CD4-positive, CD25-positive, alpha-beta regulatory T cell (primary cell): ENCODE data around the gene BANP. TPM values are rescaled to one million over a fixed set of nuclear protein-coding genes. Genes with fewer than 3 reads are reported as not detected.

Experiments used
- ATAC-seq, 2 donors: fragments of 150-1000 bp; cut with Tn5 transposase; one replicate each; pipeline ENCODE4 v1.10.0; 2021; ENCODE audit warnings: low read depth in 2 of 2, moderate number of reproducible peaks in 2 of 2, moderate library complexity in 1 of 2
- DNase-seq, 3 donors: peaks; one replicate each; pipeline versions ENCODE4 v3.0.0 to v3.0.0-alpha.2; 2012 to 2022; ENCODE audit warnings: mixed read lengths in 1 of 3
- H3K27ac ChIP-seq: one replicate; pipeline ENCODE4 v1.7.0; 2013; ENCODE audit warnings: mild to moderate bottlenecking, low read length; ENCODE audit not compliant: insufficient read depth, poor library complexity, severe bottlenecking
- H3K27me3 ChIP-seq: one replicate; pipeline ENCODE4 v1.7.0; 2013; ENCODE audit warnings: low read length; ENCODE audit not compliant: control insufficient read depth, insufficient read depth
- H3K36me3 ChIP-seq: one replicate; pipeline ENCODE4 v1.7.0; 2013; ENCODE audit warnings: mild to moderate bottlenecking, low read length, moderate library complexity; ENCODE audit not compliant: control insufficient read depth, insufficient read depth
- H3K4me1 ChIP-seq: 2 replicates; pipeline ENCODE4 v1.7.0; 2013; ENCODE audit warnings: mild to moderate bottlenecking, low read length; ENCODE audit not compliant: insufficient read depth, control insufficient read depth, poor library complexity, severe bottlenecking
- H3K4me3 ChIP-seq: one replicate; pipeline ENCODE4 v1.7.0; 2013; ENCODE audit warnings: low read depth, mild to moderate bottlenecking, low read length, moderate library complexity
- H3K9me3 ChIP-seq, 2 experiments: 1 replicate in 1 of 2; 2 replicates in 1 of 2; pipeline ENCODE4 v1.7.0; 2013; ENCODE audit warnings: low read length in 2 of 2, mild to moderate bottlenecking in 1 of 2, moderate library complexity in 1 of 2; ENCODE audit not compliant: control insufficient read depth in 2 of 2
- H3K27ac Mint-ChIP-seq, 3 donors: one replicate each; pipeline ENCODE4 v1.8.0; 2020 to 2022; ENCODE audit warnings: mild to moderate bottlenecking in 3 of 3, mixed read lengths in 3 of 3, moderate library complexity in 2 of 3
- H3K27me3 Mint-ChIP-seq: one replicate; pipeline ENCODE4 v1.8.0; 2022; ENCODE audit warnings: mild to moderate bottlenecking, mixed read lengths
- H3K36me3 Mint-ChIP-seq: one replicate; pipeline ENCODE4 v1.8.0; 2020; ENCODE audit warnings: mixed read lengths
- H3K4me1 Mint-ChIP-seq, 4 donors: one replicate each; pipeline ENCODE4 v1.8.0; 2020 to 2022; ENCODE audit warnings: mixed read lengths in 4 of 4, mild to moderate bottlenecking in 1 of 4
- H3K4me3 Mint-ChIP-seq, 4 donors: one replicate each; pipeline ENCODE4 v1.8.0; 2020 to 2022; ENCODE audit warnings: mild to moderate bottlenecking in 4 of 4, mixed read lengths in 4 of 4, moderate library complexity in 3 of 4
- H3K9me3 Mint-ChIP-seq, 7 donors: one replicate each; pipeline ENCODE4 v1.8.0; 2020 to 2022; ENCODE audit warnings: mixed read lengths in 7 of 7, mild to moderate bottlenecking in 3 of 7, moderate library complexity in 2 of 7
- polyA plus RNA-seq, 4 donors: library from polyadenylated mRNA; unstranded; fragments of 300-500 nt; fragmentation: Illumina TruSeq; gene quantifications; one replicate each; pipeline ENCODE4 v1.2.3, GENCODE V29; 2021
- total RNA-seq: library from RNA; stranded (reverse); gene quantifications from one replicate; pipeline ENCODE4 v1.2.3, GENCODE V29; 2022

BANP gene
- total and polyA plus RNA-seq, 5 donors from 2014 or later: 20.4 to 114 (median 26.6) TPM

DNA sequence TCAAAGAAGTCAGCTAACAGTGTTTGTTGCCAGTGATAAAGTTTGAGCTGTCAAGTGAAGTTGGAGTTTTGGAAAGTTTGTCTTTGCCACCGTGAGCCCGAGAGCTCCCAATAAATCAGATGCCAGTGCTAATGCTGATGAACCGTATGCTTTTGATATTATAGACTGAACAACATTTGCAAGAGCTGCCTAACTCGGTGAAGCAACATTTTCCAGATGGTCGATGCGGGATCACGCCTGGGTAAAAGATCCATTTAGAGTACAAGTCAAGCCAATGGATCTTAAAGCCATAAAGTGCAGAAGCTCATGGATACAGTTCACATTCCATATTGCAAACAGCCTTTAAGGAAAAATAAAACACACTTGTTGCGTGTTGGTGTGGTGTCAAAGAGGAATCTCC, 9.6 kb downstream of the BANP start:
- Histone ChIP-seq H3K4me1 (peaks cover 72% of the 10 kb centered on the region), H3K27ac (peak overlapping the region; percentile 39), H3K36me3 (peaks cover 4% of the 10 kb centered on the region), H3K27me3 (no peaks in the 10 kb centered on the region), H3K9me3 (no peaks in the 10 kb centered on the region), H3K4me3 (no peak overlapping the region)
- H3K4me1 Mint-ChIP-seq: peaks cover 32 to 95% (median 74%) of the 10 kb centered on the region in 4 donors
- peak overlapping the region in 2 of 3 donors; percentile 93 to 99 for H3K27ac Mint-ChIP-seq
- ATAC-seq (no peak), DNase-seq (no peak)
- no peaks in the 10 kb centered on the region for H3K9me3 Mint-ChIP-seq
- H3K27me3 Mint-ChIP-seq: no peaks in the 10 kb centered on the region
- peaks cover 13% of the 10 kb centered on the region for H3K36me3 Mint-ChIP-seq
- H3K4me3 Mint-ChIP-seq: peak overlapping the region; percentile 53 to 76 (median 62)

DNA sequence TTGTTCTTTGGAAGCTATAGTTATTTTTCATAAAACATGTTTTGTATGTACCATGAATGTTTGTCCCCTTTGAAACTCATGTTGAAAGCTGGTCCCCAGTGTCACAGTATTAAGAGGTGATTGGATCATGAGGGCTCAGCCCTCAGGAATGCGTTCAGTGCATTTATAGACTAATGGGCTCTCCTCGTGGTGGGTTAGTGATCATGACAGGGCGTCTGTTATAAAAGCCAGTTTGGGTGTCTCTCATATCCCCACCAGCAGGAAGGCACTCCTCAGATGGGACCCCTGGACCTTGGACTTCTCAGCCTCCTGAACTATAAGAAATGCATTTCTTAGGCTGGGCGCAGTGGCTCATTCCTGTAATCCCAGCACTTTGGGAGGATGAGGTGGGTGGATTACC, 10.4 kb downstream of the BANP start:
- Histone ChIP-seq H3K4me3 (no peak overlapping the region), H3K9me3 (no peaks in the 10 kb centered on the region), H3K4me1 (peaks cover 70% of the 10 kb centered on the region), H3K27ac (no peak overlapping the region), H3K27me3 (no peaks in the 10 kb centered on the region), H3K36me3 (peaks cover 4% of the 10 kb centered on the region)
- DNase-seq (no peak), ATAC-seq (no peak)
- Mint-ChIP-seq H3K36me3 (peaks cover 13% of the 10 kb centered on the region), H3K27me3 (no peaks in the 10 kb centered on the region), H3K27ac (peak overlapping the region in 1 of 3 donors; percentile 69), H3K4me3 (peak overlapping the region in 3 of 4 donors; percentile 39 to 79 (median 76)), H3K9me3 (no peaks in the 10 kb centered on the region), H3K4me1 (peaks cover 28 to 95% (median 75%) of the 10 kb centered on the region in 4 donors)

DNA sequence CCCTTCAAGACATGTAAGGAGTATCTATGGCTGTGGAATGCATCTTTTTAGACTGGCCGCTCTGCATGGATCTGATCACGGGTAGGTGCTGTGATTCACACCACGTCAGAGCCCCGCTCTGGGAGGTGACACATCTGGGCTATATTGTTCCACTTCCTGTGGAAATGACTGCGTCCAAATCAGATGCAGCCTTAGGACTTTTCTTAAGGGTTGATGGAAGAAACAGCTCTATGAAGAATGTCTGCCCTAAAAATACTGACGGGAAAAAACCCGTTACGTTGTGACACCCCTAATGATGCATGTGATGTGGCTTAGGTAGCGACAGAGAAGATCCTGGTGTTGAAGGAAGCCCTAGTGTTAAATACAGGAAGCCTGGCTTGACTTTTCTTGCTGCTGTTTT, 12.2 kb downstream of the BANP start:
- H3K27me3 ChIP-seq: no peaks in the 10 kb centered on the region
- H3K4me3 Mint-ChIP-seq: peak overlapping the region; percentile 30 to 88 (median 76)
- no peaks in the 10 kb centered on the region for H3K9me3 Mint-ChIP-seq
- H3K36me3 Mint-ChIP-seq: peaks cover 5% of the 10 kb centered on the region
- H3K4me1 Mint-ChIP-seq: peaks cover 20 to 87% (median 64%) of the 10 kb centered on the region in 4 donors
- H3K4me1 ChIP-seq: peaks cover 56% of the 10 kb centered on the region
- H3K9me3 ChIP-seq: no peaks in the 10 kb centered on the region
- H3K4me3 ChIP-seq: peak overlapping the region; percentile 75
- peak overlapping the region; percentile 85 for H3K27ac ChIP-seq
- DNase-seq: peak; percentile 52 to 76 (median 56)
- H3K27me3 Mint-ChIP-seq: no peaks in the 10 kb centered on the region
- peak overlapping the region; percentile 91 to 94 (median 93) for H3K27ac Mint-ChIP-seq
- peaks cover 4% of the 10 kb centered on the region for H3K36me3 ChIP-seq
- peak; percentile 80 to 93 for ATAC-seq

DNA sequence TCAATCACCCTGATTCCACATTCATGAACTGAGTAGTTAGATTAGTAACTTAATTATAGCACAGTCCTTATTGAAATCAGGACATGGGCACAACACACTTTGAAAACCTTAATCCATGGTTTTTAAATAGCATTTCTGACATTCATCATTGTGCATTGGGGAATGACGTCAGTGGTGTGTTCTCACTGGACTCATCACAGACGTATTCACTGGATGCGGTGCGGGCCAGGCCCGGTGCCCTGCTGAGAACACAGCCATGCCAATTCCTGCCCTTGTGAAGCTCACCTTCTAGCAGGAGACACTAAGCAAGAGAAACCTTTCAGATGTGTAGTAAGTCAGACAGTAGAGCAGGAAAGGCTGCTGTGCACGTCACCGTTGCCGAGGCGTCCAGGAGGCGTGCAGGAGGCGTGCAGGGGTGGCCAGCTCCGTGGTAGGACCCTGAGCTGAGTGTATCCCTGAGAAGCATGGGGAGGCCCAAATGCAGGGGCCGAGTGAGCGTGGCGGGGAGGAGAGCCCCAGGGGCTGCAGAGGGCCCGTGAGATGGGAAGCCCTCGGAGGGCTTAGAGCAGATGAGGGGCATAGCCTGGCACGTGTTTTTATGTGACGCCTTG, 12.9 kb downstream of the BANP start:
- ATAC-seq (no peak), DNase-seq (no peak)
- Mint-ChIP-seq H3K36me3 (peaks cover 7% of the 10 kb centered on the region), H3K4me1 (peaks cover 26 to 87% (median 62%) of the 10 kb centered on the region in 4 donors), H3K27ac (peak overlapping the region; percentile 91 to 94 (median 93)), H3K4me3 (peak overlapping the region in 3 of 4 donors; percentile 30 to 76 (median 76)), H3K9me3 (no peaks in the 10 kb centered on the region), H3K27me3 (no peaks in the 10 kb centered on the region)
- no peaks in the 10 kb centered on the region for H3K27me3 ChIP-seq
- H3K4me1 ChIP-seq: peaks cover 49% of the 10 kb centered on the region
- peaks cover 4% of the 10 kb centered on the region for H3K36me3 ChIP-seq
- peak overlapping the region; percentile 75 for H3K4me3 ChIP-seq
- H3K9me3 ChIP-seq: no peaks in the 10 kb centered on the region
- peak overlapping the region; percentile 85 for H3K27ac ChIP-seq

DNA sequence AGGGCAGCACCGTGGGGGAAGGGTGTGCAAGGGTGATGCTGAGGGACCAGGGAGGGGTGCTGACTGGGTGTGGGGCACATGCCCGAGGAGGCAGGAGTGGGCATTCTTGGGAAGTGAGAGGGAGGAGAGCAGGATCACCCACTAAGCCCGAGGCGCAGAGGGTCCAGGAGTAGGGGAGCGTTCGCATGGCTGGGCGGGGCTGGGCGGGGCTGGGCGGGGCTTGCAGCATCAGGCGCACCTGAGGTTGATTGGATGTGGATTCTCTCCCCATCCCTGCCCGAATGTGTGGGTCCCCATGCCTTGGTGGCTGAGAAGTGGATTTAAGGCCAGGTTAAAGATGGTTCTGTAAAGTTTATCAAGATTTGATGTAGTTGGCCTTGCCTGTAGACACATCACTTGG, 14.2 kb downstream of the BANP start:
- peak overlapping the region in 1 of 3 donors; percentile 83 for H3K27ac Mint-ChIP-seq
- peaks cover 13% of the 10 kb centered on the region for H3K36me3 Mint-ChIP-seq
- H3K27me3 Mint-ChIP-seq: no peaks in the 10 kb centered on the region
- Histone ChIP-seq H3K27me3 (no peaks in the 10 kb centered on the region), H3K36me3 (peaks cover 4% of the 10 kb centered on the region), H3K9me3 (no peaks in the 10 kb centered on the region), H3K4me1 (peaks cover 36% of the 10 kb centered on the region), H3K27ac (peak overlapping the region; percentile 14), H3K4me3 (no peak overlapping the region)
- DNase-seq (no peak), ATAC-seq (no peak)
- H3K4me1 Mint-ChIP-seq: peaks cover 32 to 87% (median 57%) of the 10 kb centered on the region in 4 donors
- H3K4me3 Mint-ChIP-seq: peak overlapping the region in 1 of 4 donors; percentile 64
- no peaks in the 10 kb centered on the region for H3K9me3 Mint-ChIP-seq

DNA sequence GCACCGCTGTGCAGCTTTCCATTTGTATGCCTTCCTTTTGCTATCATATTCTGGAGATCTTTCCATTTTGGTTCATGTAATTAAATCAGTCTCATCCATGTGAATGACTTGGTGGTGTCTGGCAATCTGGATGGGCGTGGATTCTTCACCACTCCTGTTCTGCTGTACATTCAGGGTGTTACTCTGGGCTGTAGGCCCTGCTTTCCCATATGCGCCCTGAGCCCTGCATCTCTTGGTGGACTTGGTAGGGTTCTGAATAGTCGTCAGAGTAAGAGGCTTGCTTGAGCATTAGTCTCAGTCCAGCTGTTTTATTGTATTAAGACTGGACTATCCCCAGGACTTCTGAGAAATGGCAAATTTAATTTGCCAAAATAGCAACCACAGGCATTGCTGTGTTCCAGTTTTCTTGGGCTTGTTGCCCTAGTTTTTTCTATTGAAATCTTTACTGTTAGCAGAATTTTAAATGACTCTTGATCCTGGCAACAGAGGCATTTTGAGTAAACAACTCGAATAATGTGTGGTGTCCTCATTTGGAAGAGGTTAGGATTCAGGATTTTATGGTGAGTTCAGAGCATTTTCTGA, 14.9 kb downstream of the BANP start:
- ATAC-seq: no peak
- H3K4me1 Mint-ChIP-seq: peaks cover 32 to 83% (median 52%) of the 10 kb centered on the region in 4 donors

DNA sequence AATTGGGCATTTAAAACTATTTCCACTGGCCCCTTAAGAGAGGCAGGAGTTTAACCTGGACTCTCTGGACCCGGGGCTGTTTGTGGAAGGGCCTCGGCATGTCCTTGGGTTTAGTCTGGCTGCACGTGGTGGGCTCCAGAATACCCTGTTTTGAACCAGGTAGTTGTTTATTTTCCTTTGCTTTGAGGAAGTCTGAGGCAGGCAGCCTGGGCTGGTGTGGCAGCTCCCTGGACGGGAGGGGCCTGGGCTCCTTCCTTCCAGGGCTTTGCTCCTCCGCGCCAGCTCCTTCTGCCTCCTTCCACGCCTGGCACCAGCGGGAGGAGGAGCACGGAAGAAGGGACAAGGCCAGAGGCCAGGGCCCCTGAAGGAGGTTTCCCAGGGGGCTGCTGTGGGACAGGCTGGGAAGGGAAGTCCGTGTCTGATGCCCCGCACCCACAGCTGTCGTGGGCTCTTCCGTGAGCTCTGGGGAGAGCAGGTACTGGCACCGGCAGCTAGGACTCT, 15.5 kb downstream of the BANP start:
- peaks cover 5% of the 10 kb centered on the region for H3K36me3 ChIP-seq
- peaks cover 2% of the 10 kb centered on the region in 2 experiments for H3K9me3 ChIP-seq
- H3K4me3 Mint-ChIP-seq: peak overlapping the region; percentile 40 to 66 (median 55)
- H3K27me3 Mint-ChIP-seq: no peaks in the 10 kb centered on the region
- no peaks in the 10 kb centered on the region for H3K27me3 ChIP-seq
- H3K27ac Mint-ChIP-seq: peak overlapping the region; percentile 5 to 76 (median 54)
- no peak for DNase-seq
- H3K4me1 ChIP-seq: peaks cover 31% of the 10 kb centered on the region
- peaks cover 0 to 8% (median 0%) of the 10 kb centered on the region in 7 donors for H3K9me3 Mint-ChIP-seq
- no peak for ATAC-seq
- peaks cover 28 to 78% (median 50%) of the 10 kb centered on the region in 4 donors for H3K4me1 Mint-ChIP-seq
- peak overlapping the region; percentile 45 for H3K27ac ChIP-seq
- no peak overlapping the region for H3K4me3 ChIP-seq
- peaks cover 19% of the 10 kb centered on the region for H3K36me3 Mint-ChIP-seq

More for the DNA sequence above, 14.9 kb downstream of the BANP start:
- peaks cover 17% of the 10 kb centered on the region for H3K36me3 Mint-ChIP-seq
- H3K36me3 ChIP-seq: no peaks in the 10 kb centered on the region
- peaks cover 0 to 3% (median 0%) of the 10 kb centered on the region in 7 donors for H3K9me3 Mint-ChIP-seq
- peak overlapping the region; percentile 45 for H3K27ac ChIP-seq
- peaks cover 31% of the 10 kb centered on the region for H3K4me1 ChIP-seq
- H3K27me3 Mint-ChIP-seq: no peaks in the 10 kb centered on the region
- H3K4me3 Mint-ChIP-seq: peak overlapping the region; percentile 5 to 66 (median 53)
- no peak for DNase-seq
- H3K27me3 ChIP-seq: no peaks in the 10 kb centered on the region
- H3K27ac Mint-ChIP-seq: peak overlapping the region; percentile 5 to 76 (median 54)
- H3K4me3 ChIP-seq: peak overlapping the region; percentile 24
- H3K9me3 ChIP-seq: no peaks in the 10 kb centered on the region
